ENCODE measurements around the gene ARHGAP6.

GRCh38 chrX:11403631-11404030, 262.1 kb downstream of the ARHGAP6 start:
- TF ChIP-seq CTCF (IDR thresholded peaks at IDR 0.05) (no peak), POLR2A (IDR thresholded peaks at IDR 0.05) (no peak)

Measured in thyroid gland (tissue), 4 donors.